ENCODE results near the gene PPP2R2C. TPM values are rescaled to one million over a fixed set of nuclear protein-coding genes. Genes with fewer than 3 reads are reported as not detected.

PPP2R2C gene
- total RNA-seq, 2 donors from 2014 or later, result not detected

DNA sequence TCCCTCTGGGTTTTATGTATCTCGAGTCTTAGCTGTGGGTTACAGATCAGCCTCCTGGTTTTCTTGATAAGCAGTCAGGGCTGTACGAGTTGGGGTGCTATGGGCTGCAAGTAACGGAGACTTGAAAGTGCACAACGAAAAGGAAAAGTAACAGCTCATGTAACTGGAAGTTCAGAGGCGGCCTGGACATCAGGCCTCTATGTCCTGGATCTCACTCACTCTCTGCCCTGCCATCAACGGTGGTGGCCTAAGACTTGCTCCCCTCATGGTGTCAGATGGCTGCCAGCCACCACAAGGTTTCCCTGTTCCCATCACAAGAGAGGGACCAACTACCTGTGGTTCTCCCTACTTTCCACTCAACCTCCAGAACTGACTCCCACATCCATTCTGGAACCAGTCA lies 4.8 kb downstream of the PPP2R2C start:
- Mint-ChIP-seq H3K9me3 (no peaks in the 10 kb centered on the region), H3K27me3 (peaks cover 49% of the 10 kb centered on the region), H3K36me3 (ENCODE audit: low read depth) (no peaks in the 10 kb centered on the region), H3K4me1 (no peaks in the 10 kb centered on the region), H3K4me3 (no peak overlapping the region), H3K27ac (no peak overlapping the region)
- no peak for ATAC-seq (replicated peaks)

DNA sequence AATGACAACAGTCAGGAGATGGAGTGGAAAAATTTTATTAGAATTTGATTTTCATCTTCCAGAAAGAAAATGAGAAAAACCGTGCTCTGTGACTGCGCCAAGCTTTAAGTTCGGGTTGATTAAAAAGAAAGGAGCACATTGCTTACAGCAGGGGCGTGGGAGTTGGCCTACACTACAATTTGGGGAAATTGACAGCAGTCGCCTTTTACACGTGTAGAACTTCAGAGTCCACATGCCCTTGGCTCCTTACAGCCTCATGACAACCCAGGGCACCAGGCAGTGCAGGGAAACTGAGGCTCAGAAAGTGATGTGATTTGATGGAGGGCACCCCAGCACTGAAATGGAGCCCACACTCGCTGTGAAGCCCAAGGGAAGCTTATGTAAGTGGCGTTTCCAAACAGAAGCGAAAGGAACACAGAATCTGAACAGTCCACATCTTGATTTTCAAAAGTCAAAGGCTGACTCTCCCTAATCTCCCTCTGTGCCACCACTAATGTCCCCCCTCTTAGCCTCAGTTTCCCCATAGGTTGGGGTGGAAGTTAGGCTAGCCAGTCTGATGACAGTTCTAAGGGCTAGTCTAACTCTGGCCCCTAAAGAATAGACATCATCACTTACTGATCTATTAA lies 5.5 kb downstream of the PPP2R2C start:
- peaks cover 49% of the 10 kb centered on the region for H3K27me3 Mint-ChIP-seq
- H3K4me3 Mint-ChIP-seq, result no peak overlapping the region
- H3K36me3 Mint-ChIP-seq (ENCODE audit: low read depth), result no peaks in the 10 kb centered on the region
- ATAC-seq (replicated peaks), result no peak
- no peaks in the 10 kb centered on the region for H3K4me1 Mint-ChIP-seq
- no peaks in the 10 kb centered on the region for H3K9me3 Mint-ChIP-seq
- H3K27ac Mint-ChIP-seq, result no peak overlapping the region

DNA sequence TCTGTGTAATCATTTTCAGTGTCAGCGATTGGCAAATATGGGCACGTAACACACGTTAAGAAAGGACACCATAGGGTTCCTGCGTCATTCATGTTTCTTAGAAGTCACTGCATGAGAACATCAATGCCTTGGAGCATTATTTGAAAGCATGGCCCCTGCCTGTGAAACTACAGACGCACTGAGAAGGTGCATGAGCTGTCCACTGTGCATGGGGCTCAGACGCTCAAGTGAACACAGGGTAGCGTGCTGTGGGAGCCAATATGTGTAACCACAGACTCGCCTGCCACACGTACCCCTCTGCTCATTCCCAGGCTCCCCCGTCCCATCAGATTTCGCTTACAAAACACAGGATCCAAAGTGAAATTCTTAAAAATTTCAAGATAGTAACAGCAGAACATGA lies 6.5 kb downstream of the PPP2R2C start:
- H3K9me3 Mint-ChIP-seq, result no peaks in the 10 kb centered on the region
- H3K4me1 Mint-ChIP-seq, result no peaks in the 10 kb centered on the region
- no peak for ATAC-seq (replicated peaks)
- no peak overlapping the region for H3K27ac Mint-ChIP-seq
- H3K36me3 Mint-ChIP-seq (ENCODE audit: low read depth), result no peaks in the 10 kb centered on the region
- peaks cover 50% of the 10 kb centered on the region for H3K27me3 Mint-ChIP-seq
- H3K4me3 Mint-ChIP-seq, result no peak overlapping the region

DNA sequence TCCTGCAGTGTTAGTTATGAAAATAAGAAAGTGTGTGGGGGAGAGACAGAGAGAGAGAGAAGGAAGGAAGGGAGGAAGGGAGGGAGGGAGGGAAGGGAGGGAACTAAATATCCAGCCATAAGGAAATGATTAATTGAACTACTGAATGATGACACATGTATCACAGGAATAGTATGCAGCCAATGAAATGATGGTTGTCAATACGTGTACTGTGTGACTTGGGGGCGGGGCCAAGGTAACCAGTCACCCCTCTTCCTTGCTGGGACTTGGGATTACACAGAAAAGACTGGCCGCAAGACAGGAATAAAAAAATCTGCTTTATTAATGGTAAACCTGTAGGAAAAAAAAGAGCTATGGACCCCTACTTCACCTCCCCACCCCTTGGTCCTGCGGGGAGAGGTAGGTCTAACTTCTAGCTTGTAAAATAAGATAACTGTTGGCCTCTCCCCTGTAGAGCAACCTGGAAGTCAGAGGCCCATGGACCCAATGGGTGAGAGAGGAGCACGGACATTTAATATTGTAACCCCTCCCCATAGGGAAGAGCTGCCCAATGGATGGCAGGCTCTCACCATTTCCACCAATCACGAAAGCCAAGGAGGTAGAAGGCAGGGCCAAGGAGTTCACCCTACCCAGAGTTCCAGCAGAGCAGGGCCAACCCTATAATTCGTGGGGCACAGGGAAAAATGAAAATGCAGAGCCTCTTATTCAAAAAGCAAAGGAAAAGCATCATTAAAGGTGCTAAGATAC lies 7.4 kb downstream of the PPP2R2C start:
- Mint-ChIP-seq H3K9me3 (no peaks in the 10 kb centered on the region), H3K4me3 (no peak overlapping the region), H3K27ac (no peak overlapping the region), H3K4me1 (no peaks in the 10 kb centered on the region), H3K36me3 (ENCODE audit: low read depth) (no peaks in the 10 kb centered on the region), H3K27me3 (peaks cover 51% of the 10 kb centered on the region)
- no peak for ATAC-seq (replicated peaks)

DNA sequence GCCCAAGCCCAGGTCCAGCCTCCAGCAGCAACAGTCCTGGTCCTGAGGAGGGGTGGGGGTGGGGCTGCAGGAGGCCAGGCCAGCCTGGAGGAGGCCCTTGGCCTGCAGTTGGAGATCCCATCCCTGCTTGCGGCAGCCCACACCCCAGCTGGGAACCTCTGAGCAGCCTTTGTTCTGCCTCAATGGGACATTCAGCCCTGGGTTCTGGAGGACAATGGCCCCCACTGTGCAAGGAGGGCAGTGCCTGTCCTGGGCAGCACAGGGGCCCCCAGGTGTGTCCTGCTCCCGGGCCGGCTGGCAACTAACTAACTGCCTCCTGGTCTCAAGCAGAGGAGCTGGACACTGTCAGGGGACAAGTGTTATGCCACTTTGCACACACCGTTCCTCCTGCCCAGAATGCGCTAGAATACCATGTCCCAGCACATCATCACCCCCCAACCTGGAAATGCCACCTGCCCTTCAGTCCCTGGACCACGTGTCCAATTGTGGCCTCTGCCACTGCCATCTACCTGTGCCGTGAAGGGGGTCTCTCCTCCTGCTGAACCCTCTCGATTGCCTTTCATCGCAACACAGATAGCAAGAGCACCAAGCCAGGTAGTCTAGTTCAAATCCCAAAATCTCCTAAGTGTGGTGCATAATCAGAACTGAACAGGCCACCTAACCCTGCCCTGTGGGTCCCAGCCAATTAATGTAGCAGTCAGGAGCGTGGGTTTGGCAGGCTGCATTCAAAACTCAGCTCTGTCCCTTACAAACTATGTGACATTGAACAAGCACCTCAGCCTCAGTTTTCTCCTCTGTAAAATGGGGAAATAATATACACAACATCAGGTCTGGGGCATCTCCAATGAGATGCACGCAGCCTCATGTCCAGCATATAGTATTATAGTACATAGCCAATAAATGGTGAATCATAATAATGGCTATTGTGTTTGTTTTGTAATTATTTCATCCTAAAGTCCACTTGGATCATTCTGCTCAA lies 8.8 kb downstream of the PPP2R2C start:
- Mint-ChIP-seq H3K9me3 (peaks cover 4% of the 10 kb centered on the region), H3K27me3 (peaks cover 44% of the 10 kb centered on the region), H3K4me1 (no peaks in the 10 kb centered on the region)

DNA sequence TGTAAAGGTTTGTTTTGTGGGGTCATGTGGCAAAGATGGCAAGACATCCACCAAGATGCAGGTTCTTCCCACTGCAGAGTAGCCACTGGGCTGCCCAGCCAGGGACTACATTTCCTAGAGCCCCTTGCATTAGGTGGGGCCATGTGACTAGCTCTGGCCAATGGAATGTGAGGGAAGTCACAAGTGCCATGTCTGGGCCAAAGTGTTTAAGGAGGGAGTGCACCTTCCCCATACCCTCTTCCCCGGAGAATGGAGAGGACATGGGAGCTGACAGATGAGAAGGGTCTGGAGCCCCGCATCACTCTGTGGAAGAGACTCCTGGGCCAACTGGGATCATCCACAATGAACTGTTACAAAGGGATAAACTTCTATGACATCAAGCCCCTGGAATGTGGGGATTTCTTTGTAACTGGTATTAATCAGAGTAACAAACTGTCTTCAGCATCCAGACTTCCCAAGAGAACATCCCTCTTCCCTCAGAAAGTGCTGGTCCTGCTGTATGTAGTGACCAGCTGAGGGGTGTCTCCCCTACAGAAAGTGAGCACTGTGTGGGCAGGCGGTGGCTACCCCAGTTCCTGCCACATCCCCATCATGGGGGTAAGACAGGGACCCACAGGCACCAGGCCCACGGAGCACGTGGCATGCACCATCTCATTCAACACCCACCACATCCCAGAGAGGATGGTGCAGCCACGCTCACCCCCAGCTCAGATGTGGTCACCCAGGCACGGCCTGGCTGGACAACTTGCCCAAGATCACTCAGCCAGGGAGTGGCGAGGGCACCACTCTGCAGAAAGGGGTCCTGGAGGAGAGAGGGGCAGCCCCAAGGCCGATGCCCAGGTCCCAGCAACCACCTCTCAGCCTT lies 10.9 kb downstream of the PPP2R2C start:
- Mint-ChIP-seq H3K4me1 (no peaks in the 10 kb centered on the region), H3K27me3 (peaks cover 36% of the 10 kb centered on the region), H3K36me3 (ENCODE audit: low read depth) (no peaks in the 10 kb centered on the region), H3K9me3 (peaks cover 4% of the 10 kb centered on the region), H3K4me3 (no peak overlapping the region), H3K27ac (no peak overlapping the region)
- no peak for ATAC-seq (replicated peaks)

More for the DNA sequence above, 8.8 kb downstream of the PPP2R2C start:
- Mint-ChIP-seq H3K4me3 (no peak overlapping the region), H3K27ac (no peak overlapping the region), H3K36me3 (ENCODE audit: low read depth) (no peaks in the 10 kb centered on the region)
- no peak for ATAC-seq (replicated peaks)

DNA sequence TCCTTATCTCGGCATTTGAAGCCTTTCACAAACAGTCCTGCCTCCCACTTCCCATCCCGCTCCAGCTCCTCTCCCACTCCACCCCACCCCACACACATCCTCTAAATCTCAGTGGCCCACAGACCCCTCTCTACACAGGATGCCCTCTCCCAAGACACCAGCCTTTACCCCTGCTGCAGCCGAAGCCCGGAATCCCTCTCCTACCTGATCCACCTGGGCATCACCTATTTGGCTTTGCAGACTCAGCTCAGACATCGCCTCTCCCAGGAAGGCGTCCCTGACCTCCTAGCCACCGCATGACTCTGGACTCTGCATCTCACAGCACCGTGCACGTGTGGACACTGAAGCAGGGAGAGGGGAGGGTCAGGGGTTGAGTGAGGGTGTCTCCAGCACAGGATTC lies 11.5 kb downstream of the PPP2R2C start:
- Mint-ChIP-seq H3K27ac (no peak overlapping the region), H3K36me3 (ENCODE audit: low read depth) (no peaks in the 10 kb centered on the region), H3K4me1 (no peaks in the 10 kb centered on the region), H3K9me3 (peaks cover 4% of the 10 kb centered on the region), H3K4me3 (no peak overlapping the region), H3K27me3 (peaks cover 37% of the 10 kb centered on the region)
- no peak for ATAC-seq (replicated peaks)

DNA sequence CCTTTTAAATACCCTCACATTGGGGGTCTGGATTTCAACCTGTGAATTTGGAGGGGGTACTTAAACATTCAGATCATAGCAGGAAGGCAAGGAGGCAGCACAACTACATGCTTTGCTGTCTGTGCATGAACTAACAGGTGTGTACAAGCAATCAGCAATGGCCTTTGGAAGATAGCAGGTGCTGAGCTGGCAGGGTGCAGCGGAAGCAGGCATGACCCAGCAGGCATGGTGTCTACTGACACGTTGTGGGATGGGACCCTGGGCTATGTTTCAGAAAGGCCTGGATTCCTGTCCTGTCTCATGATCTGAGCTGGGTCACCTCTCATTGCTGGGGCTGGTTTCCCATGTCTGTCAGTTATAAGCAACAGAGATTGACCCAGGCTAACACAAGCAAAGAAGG lies 13.9 kb downstream of the PPP2R2C start:
- Mint-ChIP-seq H3K36me3 (ENCODE audit: low read depth) (no peaks in the 10 kb centered on the region), H3K4me3 (no peak overlapping the region), H3K9me3 (peaks cover 4% of the 10 kb centered on the region), H3K27ac (no peak overlapping the region), H3K27me3 (peaks cover 38% of the 10 kb centered on the region), H3K4me1 (no peaks in the 10 kb centered on the region)
- no peak for ATAC-seq (replicated peaks)

DNA sequence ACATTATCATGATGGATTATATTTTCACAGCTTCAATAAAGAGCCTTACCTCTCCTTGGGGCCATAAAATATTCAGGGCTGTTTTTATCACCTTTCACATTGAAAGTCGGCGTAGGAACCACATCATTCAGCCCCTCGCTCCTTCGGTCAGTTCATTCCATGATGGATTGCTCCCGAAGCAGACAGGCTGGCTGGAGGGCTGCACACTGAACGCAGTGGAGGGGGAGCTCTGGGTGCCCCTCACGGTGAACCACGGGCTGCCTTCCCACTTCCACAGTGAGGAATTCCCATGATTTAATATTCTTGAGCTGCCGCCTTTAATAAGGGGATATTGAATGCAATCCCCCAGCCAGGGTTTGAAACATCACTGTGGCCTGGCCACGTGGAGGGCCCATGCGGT lies 16.0 kb downstream of the PPP2R2C start:
- no peaks in the 10 kb centered on the region for H3K4me1 Mint-ChIP-seq
- no peaks in the 10 kb centered on the region for H3K36me3 Mint-ChIP-seq (ENCODE audit: low read depth)
- peaks cover 4% of the 10 kb centered on the region for H3K9me3 Mint-ChIP-seq
- no peak overlapping the region for H3K4me3 Mint-ChIP-seq
- H3K27ac Mint-ChIP-seq, result no peak overlapping the region
- H3K27me3 Mint-ChIP-seq, result peaks cover 38% of the 10 kb centered on the region
- no peak for ATAC-seq (replicated peaks)

DNA sequence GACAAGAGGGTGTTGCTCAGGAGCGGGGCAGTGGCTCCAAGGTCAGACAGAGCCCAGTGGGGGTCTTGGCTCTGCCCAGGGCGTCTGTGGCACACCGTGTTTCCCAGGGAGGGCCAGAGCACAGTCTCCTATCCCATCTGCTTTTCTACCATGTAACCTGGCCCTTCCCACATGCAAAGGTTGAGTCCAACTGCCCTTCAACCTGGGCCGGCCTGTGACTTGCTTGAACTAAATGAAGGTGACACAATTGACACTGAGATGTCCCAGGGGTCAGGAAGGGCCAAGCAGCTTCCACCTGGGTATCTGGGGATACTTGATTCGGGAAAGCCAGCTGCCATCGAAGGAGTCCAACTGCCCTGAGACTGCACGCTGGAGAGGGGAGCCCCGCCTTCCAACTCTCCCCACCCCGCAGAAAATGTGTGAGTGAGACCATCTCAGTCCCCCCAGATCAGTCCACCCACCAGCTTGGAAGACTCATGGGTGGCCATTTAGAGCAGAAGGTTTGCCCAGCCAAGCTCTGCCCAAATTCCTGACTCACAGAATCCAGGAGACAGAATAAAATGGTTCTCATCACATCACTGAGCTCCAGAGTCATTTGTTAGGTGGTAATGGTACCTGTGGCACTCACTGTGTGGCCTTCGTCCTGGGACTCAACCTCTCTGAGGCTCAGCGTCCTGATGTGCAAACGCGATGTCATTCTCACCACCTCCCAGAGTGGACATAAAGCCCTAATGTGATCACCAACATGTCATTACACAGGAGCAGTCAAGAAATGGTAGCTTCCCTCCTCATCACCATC lies 18.1 kb downstream of the PPP2R2C start:
- no peak for ATAC-seq (replicated peaks)
- no peaks in the 10 kb centered on the region for H3K4me1 Mint-ChIP-seq
- H3K36me3 Mint-ChIP-seq (ENCODE audit: low read depth), result no peaks in the 10 kb centered on the region
- no peak overlapping the region for H3K4me3 Mint-ChIP-seq
- H3K27ac Mint-ChIP-seq, result no peak overlapping the region
- H3K27me3 Mint-ChIP-seq, result peaks cover 35% of the 10 kb centered on the region
- peaks cover 2% of the 10 kb centered on the region for H3K9me3 Mint-ChIP-seq

DNA sequence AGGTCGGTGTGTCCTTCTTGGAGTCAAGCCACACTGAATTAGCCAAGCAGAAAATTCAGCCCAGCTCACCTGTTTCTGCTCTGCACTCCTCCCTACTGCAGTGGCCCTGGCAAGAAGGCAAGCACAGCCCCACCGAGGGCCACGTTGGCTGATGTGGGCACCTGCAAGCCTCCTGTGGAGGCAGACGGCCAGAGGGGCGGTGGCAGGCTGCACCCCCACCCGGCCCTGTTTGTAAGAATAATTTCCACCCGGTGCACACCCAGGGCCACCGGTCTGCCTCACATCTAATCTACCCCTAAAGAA lies 18.8 kb downstream of the PPP2R2C start:
- Mint-ChIP-seq H3K27ac (no peak overlapping the region), H3K4me1 (no peaks in the 10 kb centered on the region), H3K4me3 (no peak overlapping the region), H3K9me3 (no peaks in the 10 kb centered on the region), H3K27me3 (peaks cover 32% of the 10 kb centered on the region), H3K36me3 (ENCODE audit: low read depth) (no peaks in the 10 kb centered on the region)
- no peak for ATAC-seq (replicated peaks)

DNA sequence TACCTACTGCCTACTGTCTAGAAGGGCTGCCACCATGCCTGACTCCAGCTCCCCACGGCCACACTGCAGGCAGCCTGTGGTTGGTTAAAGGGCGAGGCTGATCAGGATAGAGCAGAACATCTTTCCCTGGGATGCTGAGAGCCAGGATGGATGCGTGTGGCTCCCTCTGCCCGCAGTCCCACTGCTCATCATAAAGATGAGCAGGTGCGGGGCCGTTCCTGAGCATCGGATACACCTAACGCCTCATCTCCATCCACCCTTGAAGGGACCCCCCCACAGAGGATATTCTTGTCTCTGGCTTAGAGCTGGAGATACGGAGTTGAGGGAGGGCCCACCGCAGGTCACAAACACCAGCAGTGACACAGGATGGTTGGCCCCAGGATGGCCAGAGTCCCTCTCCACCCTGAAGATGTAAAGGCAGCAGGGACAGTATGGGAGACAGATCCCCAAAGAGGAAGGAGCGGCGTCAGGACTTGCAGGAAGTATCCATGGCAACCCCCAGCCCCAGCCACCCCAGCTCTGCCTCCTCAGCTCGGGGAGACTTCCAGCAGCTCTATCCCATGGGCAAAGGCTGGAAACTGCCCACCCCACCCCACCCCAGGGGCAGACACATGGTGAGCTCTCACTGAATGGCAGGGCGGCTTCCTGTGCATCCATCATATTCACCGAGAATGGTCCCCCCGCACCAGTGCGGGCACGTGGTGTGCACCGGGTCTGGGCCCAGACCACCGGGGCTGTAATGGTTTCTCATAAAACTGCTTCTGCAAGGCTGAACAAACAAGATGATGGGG lies 19.3 kb downstream of the PPP2R2C start:
- H3K36me3 Mint-ChIP-seq (ENCODE audit: low read depth), result no peaks in the 10 kb centered on the region
- H3K4me3 Mint-ChIP-seq, result no peak overlapping the region
- peaks cover 30% of the 10 kb centered on the region for H3K27me3 Mint-ChIP-seq
- no peak for ATAC-seq (replicated peaks)
- no peaks in the 10 kb centered on the region for H3K4me1 Mint-ChIP-seq
- H3K27ac Mint-ChIP-seq, result no peak overlapping the region
- H3K9me3 Mint-ChIP-seq, result no peaks in the 10 kb centered on the region

Data from activated T-helper 17 cell treated with anti-CD3 and anti-CD28 coated beads, Interleukin-2, amount 50 U/mL, for 72 hours (primary cell).